Measurements from ENCODE around the gene NGEF.

- TF ChIP-seq CTCF (conservative IDR thresholded peaks at IDR 0.05; ENCODE audit: low read depth, low read length) (no peak), EZH2phosphoT487 (IDR thresholded peaks at IDR 0.05; ENCODE audit: borderline replicate concordance, low read length) (no peak), EZH2 (IDR thresholded peaks at IDR 0.05; ENCODE audit: low read length, unreplicated experiment) (no peak)
Measured at GRCh38 chr2:232835687-232836208, 177.3 kb downstream of the NGEF start.
